Mesendoderm (in vitro differentiated cells): Measurements from ENCODE around the gene GADD45GIP1.
A peak's percentile ranks its signal among the peaks of the same experiment; 100 is the strongest.

Experiments
- DNase-seq: peaks from one replicate; pipeline ENCODE4 v3.0.0; 2013
- H2AK5ac ChIP-seq: 2 replicates; pipeline ENCODE4 v1.6.1; 2013; ENCODE audit warnings: low read length, inconsistent platforms
- H2BK120ac ChIP-seq: 2 replicates; pipeline ENCODE4 v1.6.1; 2013; ENCODE audit warnings: low read depth, mild to moderate bottlenecking, low read length, moderate library complexity, mixed read lengths
- H2BK15ac ChIP-seq: replicated peaks from 2 replicates; pipeline ENCODE4 v1.6.1; 2013; ENCODE audit warnings: low read depth, mild to moderate bottlenecking, moderate library complexity
- H2BK5ac ChIP-seq: 2 replicates; pipeline ENCODE4 v1.6.1; 2013; ENCODE audit warnings: low read length, inconsistent platforms
- H3K18ac ChIP-seq: 2 replicates; pipeline ENCODE4 v1.6.1; 2013; ENCODE audit warnings: mild to moderate bottlenecking, low read length, mixed read lengths
- H3K23ac ChIP-seq: one replicate; pipeline ENCODE4 v1.6.1; 2013; ENCODE audit warnings: low read length
- H3K27ac ChIP-seq: 2 replicates; pipeline ENCODE4 v1.5.1; 2013; ENCODE audit warnings: low read depth, mild to moderate bottlenecking, inconsistent platforms, low read length, moderate library complexity
- H3K27me3 ChIP-seq: 2 replicates; pipeline ENCODE4 v1.6.1; 2013; ENCODE audit warnings: low read length, control low read depth, mild to moderate bottlenecking, inconsistent platforms; ENCODE audit not compliant: insufficient read depth, poor library complexity
- H3K36me3 ChIP-seq: 2 replicates; pipeline ENCODE4 v1.6.1; 2013; ENCODE audit warnings: low read length, inconsistent platforms; ENCODE audit not compliant: control insufficient read depth, insufficient read depth
- H3K4ac ChIP-seq: one replicate; pipeline ENCODE4 v1.6.1; 2013; ENCODE audit warnings: low read depth, mild to moderate bottlenecking, low read length, moderate library complexity
- H3K4me1 ChIP-seq: 2 replicates; pipeline ENCODE4 v1.6.1; 2013; ENCODE audit warnings: low read depth, low read length, inconsistent platforms; ENCODE audit not compliant: control insufficient read depth
- H3K4me2 ChIP-seq: 2 replicates; pipeline ENCODE4 v1.6.1; 2013; ENCODE audit warnings: low read length
- H3K4me3 ChIP-seq: 2 replicates; pipeline ENCODE4 v1.5.1; 2013; ENCODE audit warnings: mild to moderate bottlenecking, low read length
- H3K56ac ChIP-seq: one replicate; pipeline ENCODE4 v1.6.1; 2013; ENCODE audit warnings: low read length
- H3K79me1 ChIP-seq: 2 replicates; pipeline ENCODE4 v1.6.1; 2013; ENCODE audit warnings: low read length, inconsistent platforms
- H3K79me2 ChIP-seq: 2 replicates; pipeline ENCODE4 v1.6.1; 2013; ENCODE audit warnings: mild to moderate bottlenecking, low read length; ENCODE audit not compliant: control insufficient read depth, insufficient read depth
- H3K9ac ChIP-seq: 2 replicates; pipeline ENCODE4 v1.6.1; 2013; ENCODE audit warnings: low read length, inconsistent platforms
- H4K5ac ChIP-seq: one replicate; pipeline ENCODE4 v1.6.1; 2013; ENCODE audit warnings: low read length
- H4K8ac ChIP-seq: one replicate; pipeline ENCODE4 v1.6.1; 2013; ENCODE audit warnings: low read depth, mild to moderate bottlenecking, control low read depth, low read length, moderate library complexity
- WGBS: extraction: QIAGEN DNeasy Blood & Tissue Kit; methylation state at CpG from one replicate; pipeline ENCODE4 v1.1.7; 2013; ENCODE audit warnings: low lambda C conversion rate, missing lambda C conversion rate; ENCODE audit not compliant: insufficient coverage; ENCODE audit errors: extremely low coverage; 5-methylcytosine and 5-hydroxymethylcytosine counted together

Gene GADD45GIP1

DNA sequence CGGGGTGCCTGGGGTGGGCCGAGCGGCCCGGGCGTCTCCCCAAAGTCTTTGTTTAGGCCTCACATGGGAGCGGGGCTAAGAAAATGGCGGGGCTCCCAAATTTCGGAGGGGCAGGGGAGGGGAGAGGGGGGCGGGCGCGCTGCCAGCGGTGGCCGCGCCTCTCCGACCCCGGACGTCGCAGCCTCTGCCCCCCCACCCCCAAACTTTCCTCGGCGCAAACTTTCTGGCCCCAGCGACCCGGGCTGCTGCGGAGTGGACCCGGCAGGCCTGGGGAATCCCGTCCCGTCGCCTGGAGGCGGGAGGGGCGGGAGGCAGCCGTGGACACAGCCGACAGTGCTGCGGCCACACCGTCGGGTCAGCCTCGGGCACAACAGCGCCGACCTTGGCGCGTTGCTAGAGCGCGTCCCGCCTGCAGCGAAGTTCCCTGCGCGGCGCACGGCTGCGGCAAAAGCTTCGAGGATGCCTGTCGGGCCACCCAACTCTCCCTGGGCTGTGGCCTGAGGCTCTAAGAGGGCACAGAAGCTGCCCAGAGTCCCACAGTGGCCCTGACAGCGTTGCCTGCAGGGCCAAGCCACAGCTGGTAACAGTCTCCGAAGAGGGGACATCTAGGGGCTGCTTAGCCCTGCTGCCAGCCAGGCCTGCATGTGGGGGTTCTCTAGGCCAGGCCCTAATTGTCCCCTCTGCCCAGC lies 39.5 kb upstream of the GADD45GIP1 start:
- no CpG with 5 or more reads among the region's 52 CpGs for WGBS
- H3K79me1 ChIP-seq: no peaks in the 10 kb centered on the region
- no peak overlapping the region for H3K23ac ChIP-seq
- H3K4me3 ChIP-seq: no peak overlapping the region
- H4K5ac ChIP-seq: no peak overlapping the region
- no peak overlapping the region for H3K27ac ChIP-seq
- no peak overlapping the region for H2BK15ac ChIP-seq
- H3K4me1 ChIP-seq: no peaks in the 10 kb centered on the region
- no peak overlapping the region for H3K4me2 ChIP-seq
- H3K36me3 ChIP-seq: no peaks in the 10 kb centered on the region
- H2BK5ac ChIP-seq: no peak overlapping the region
- no peak overlapping the region for H3K9ac ChIP-seq
- no peak overlapping the region for H2AK5ac ChIP-seq
- peak; percentile 33 for DNase-seq
- no peak overlapping the region for H2BK120ac ChIP-seq
- no peak overlapping the region for H4K8ac ChIP-seq
- H3K56ac ChIP-seq: no peak overlapping the region
- H3K27me3 ChIP-seq: peaks cover 36% of the 10 kb centered on the region
- H3K79me2 ChIP-seq: no peaks in the 10 kb centered on the region
- no peak overlapping the region for H3K18ac ChIP-seq
- no peak overlapping the region for H3K4ac ChIP-seq

DNA sequence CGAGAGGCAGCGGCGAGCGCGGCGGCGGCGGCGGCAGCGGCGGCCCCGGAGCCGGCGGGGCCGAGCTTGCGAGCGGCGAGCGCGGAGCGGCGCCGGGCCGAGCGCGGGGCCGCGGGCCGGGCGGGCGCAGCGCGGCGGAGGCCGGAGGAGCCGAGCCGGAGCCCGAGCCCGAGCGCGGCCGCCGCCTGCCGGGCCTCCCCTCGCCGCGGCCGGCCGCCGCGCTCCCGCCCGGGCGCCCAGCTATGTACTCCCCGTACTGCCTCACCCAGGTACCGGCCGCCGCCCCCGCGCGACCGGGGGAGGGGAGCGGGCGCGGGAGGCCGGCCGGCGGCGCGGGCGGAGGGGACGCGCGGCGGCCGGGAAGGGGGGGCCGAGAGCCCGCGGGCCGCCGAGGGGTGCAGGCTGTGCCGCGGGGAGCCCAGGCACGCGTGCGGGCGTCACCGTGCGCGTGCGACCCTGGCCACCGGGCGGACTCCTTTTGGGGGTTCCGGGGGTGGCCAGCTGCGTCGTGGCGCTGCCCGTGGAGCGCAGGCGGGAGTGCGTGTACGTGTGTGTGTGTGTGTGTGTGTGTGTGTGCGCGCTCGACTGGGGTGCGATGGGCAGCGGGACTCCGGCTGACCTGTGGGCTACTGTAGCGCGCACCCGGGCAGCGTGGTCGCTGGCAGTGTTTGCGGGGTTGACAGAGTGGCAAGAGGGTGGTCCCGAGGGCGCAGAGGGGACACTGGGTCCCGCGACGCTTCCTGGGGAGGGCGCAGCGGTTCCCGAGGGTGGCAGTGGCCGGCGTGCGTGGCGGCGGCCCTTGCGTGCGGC lies 38.8 kb upstream of the GADD45GIP1 start:
- H3K27me3 ChIP-seq: peaks cover 36% of the 10 kb centered on the region

DNA sequence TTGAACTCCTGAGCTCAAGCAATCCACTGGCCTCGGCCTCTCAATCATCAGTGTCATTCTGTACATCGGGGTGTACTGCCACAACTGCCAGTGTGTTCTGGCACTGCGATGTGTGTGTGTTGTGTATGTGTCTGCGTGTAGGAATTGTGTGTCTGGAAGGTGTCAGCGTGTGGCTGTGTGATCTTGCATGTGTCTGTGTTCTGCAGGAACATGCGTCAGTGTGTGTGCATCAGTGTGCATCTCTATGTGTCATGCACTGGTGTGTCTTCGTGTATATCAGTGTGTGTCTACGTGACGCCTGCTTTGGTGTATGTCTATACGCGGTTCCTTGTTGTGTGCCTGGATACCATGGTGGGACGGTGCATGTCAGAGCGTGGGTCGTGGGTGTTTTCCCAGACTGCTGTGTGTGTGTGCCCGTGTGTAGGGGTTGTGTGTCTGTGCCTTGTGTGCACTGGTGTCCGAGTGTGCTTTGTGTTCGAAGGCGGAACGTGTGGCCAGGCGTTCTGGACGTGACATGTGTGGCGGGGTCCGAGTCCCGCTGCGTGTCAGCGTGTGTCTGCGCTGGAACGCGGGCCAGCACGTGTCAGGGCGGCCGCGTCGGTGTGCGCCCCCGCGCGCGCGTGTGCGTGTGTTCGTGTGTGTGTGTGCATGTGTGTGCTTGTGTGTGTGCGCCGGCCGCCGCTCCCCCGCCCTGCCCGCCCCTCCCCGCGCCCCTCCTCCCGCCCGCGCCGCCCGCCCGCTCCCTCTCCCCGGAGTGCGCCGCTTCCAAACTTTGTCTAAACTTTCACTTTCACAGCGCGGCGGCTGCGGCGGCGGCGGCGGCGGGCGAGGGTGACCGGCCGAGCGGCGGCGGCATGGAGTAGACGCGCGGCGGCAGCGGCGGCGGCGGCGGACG lies 37.9 kb upstream of the GADD45GIP1 start, which contains the start of gene NFIX:
Gene NFIX (plus strand): TSS at position 775 of the 895 bp plus-strand sequence. CDS start 363 bp downstream, outside the sequence.
- peaks cover 36% of the 10 kb centered on the region for H3K27me3 ChIP-seq
- H3K79me2 ChIP-seq: no peaks in the 10 kb centered on the region
- no peak within 1 kb of the TSS for H2BK15ac ChIP-seq
- no peak within 1 kb of the TSS for H2AK5ac ChIP-seq
- no peak within 1 kb of the TSS for H2BK120ac ChIP-seq
- H3K4me1 ChIP-seq: no peaks in the 10 kb centered on the region
- no peak within 1 kb of the TSS for H4K5ac ChIP-seq
- H3K23ac ChIP-seq: peak within 1 kb of the TSS; percentile 92
- no peak within 1 kb of the TSS for H3K4ac ChIP-seq
- no peak within 1 kb of the TSS for H3K4me3 ChIP-seq
- H3K27ac ChIP-seq: no peak within 1 kb of the TSS
- DNase-seq: no peak
- H3K56ac ChIP-seq: peak within 1 kb of the TSS; percentile 10
- H4K8ac ChIP-seq: no peak within 1 kb of the TSS
- no CpG with 5 or more reads among the region's 84 CpGs for WGBS
- H2BK5ac ChIP-seq: no peak within 1 kb of the TSS
- no peak within 1 kb of the TSS for H3K18ac ChIP-seq
- no peaks in the 10 kb centered on the region for H3K36me3 ChIP-seq
- no peak within 1 kb of the TSS for H3K4me2 ChIP-seq
- no peak within 1 kb of the TSS for H3K9ac ChIP-seq
- no peaks in the 10 kb centered on the region for H3K79me1 ChIP-seq

More for the DNA sequence above, 38.8 kb upstream of the GADD45GIP1 start:
- Histone ChIP-seq H4K8ac (no peak overlapping the region), H4K5ac (no peak overlapping the region), H3K4me2 (no peak overlapping the region), H2BK120ac (no peak overlapping the region), H3K79me2 (no peaks in the 10 kb centered on the region), H3K36me3 (no peaks in the 10 kb centered on the region), H2BK15ac (no peak overlapping the region), H3K4ac (no peak overlapping the region), H3K23ac (no peak overlapping the region), H3K56ac (no peak overlapping the region), H2BK5ac (no peak overlapping the region), H2AK5ac (no peak overlapping the region), H3K27ac (no peak overlapping the region), H3K18ac (no peak overlapping the region), H3K79me1 (no peaks in the 10 kb centered on the region), H3K4me3 (no peak overlapping the region), H3K9ac (no peak overlapping the region), H3K4me1 (no peaks in the 10 kb centered on the region)
- no peak for DNase-seq
- WGBS: no CpG with 5 or more reads among the region's 129 CpGs

DNA sequence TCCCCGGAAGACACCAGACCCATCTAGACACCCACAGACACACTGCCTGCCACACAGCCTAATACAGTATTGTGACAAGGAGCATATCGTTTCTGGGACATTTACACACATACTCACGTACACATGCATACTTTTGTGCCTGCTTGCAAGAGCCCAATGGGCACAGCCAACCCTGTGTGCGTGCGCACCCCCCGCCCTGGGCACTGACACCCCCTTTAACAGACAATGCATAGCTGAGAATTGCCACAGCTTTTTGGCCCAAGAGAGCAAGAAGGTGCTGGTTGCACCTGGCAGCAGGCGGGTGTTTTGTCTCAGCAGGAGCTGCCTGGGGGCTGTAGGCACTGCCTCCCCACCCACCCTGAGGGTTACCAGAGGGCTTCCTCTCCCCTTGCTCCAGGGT lies 36.5 kb upstream of the GADD45GIP1 start:
- no CpG with 5 or more reads among the region's 7 CpGs for whole genome bisulfite sequencing
- Histone ChIP-seq H4K5ac (no peak overlapping the region), H3K9ac (no peak overlapping the region), H3K4ac (no peak overlapping the region), H3K4me3 (no peak overlapping the region), H3K56ac (no peak overlapping the region), H4K8ac (no peak overlapping the region), H2BK15ac (no peak overlapping the region), H3K27me3 (peaks cover 33% of the 10 kb centered on the region), H3K36me3 (no peaks in the 10 kb centered on the region), H3K18ac (no peak overlapping the region), H2BK5ac (no peak overlapping the region), H3K4me1 (no peaks in the 10 kb centered on the region), H2AK5ac (no peak overlapping the region), H2BK120ac (no peak overlapping the region), H3K79me2 (no peaks in the 10 kb centered on the region), H3K79me1 (no peaks in the 10 kb centered on the region), H3K23ac (no peak overlapping the region), H3K4me2 (no peak overlapping the region), H3K27ac (no peak overlapping the region)
- no peak for DNase-seq

DNA sequence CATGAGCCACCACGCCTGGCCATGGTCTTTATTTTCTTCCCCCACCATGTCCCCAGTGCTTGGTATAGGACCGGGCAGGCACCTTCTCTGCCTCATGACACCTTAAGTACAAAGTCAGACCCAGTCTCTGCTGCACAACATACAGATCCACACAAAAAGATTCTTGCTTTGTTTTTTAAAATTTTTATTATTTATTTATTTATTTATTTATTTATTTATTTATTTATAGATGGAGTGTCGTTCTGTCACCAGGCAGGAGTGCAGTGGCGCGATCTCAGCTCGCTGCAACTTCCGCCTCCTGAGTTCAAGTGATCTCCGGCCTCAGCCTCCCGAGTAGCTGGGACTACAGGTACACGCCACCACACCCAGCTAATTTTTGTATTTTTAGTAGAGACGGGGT lies 35.7 kb upstream of the GADD45GIP1 start:
- H3K27ac ChIP-seq: no peak overlapping the region
- H3K4me2 ChIP-seq: no peak overlapping the region
- no peak overlapping the region for H3K4ac ChIP-seq
- H3K79me1 ChIP-seq: no peaks in the 10 kb centered on the region
- peaks cover 28% of the 10 kb centered on the region for H3K27me3 ChIP-seq
- no peak overlapping the region for H4K8ac ChIP-seq
- H3K79me2 ChIP-seq: no peaks in the 10 kb centered on the region
- no peak overlapping the region for H2AK5ac ChIP-seq
- H3K4me1 ChIP-seq: no peaks in the 10 kb centered on the region
- no peak overlapping the region for H3K9ac ChIP-seq
- H3K4me3 ChIP-seq: no peak overlapping the region
- H3K56ac ChIP-seq: no peak overlapping the region
- WGBS: no CpG with 5 or more reads among the region's 11 CpGs
- no peak for DNase-seq
- H2BK5ac ChIP-seq: no peak overlapping the region
- no peak overlapping the region for H3K18ac ChIP-seq
- H3K36me3 ChIP-seq: no peaks in the 10 kb centered on the region
- H4K5ac ChIP-seq: no peak overlapping the region
- no peak overlapping the region for H2BK120ac ChIP-seq
- no peak overlapping the region for H3K23ac ChIP-seq
- H2BK15ac ChIP-seq: no peak overlapping the region
